Right forelimb (tissue), 1 donor: ENCODE measurements around the gene TPD52L2.
A peak's percentile ranks its signal among the peaks of the same experiment; 100 is the strongest.
"Not testable (repeated sequence)": the region's sequence is repeated elsewhere in the genome, so short reads cannot be mapped to it uniquely, and the experiment has no call there.

Source experiments
- DNase-seq: peaks from one replicate; pipeline ENCODE4 v3.0.0-alpha.2; 2018

TPD52L2 gene

GRCh38 chr20:63857764-63858392, 7.2 kb upstream of the TPD52L2 start:
- DNase-seq: no peak

- no peak for DNase-seq
Observed at GRCh38 chr20:63858393-63859165, 6.5 kb upstream of the TPD52L2 start.

GRCh38 chr20:63859166-63859699, 5.8 kb upstream of the TPD52L2 start:
- no peak for DNase-seq

DNA sequence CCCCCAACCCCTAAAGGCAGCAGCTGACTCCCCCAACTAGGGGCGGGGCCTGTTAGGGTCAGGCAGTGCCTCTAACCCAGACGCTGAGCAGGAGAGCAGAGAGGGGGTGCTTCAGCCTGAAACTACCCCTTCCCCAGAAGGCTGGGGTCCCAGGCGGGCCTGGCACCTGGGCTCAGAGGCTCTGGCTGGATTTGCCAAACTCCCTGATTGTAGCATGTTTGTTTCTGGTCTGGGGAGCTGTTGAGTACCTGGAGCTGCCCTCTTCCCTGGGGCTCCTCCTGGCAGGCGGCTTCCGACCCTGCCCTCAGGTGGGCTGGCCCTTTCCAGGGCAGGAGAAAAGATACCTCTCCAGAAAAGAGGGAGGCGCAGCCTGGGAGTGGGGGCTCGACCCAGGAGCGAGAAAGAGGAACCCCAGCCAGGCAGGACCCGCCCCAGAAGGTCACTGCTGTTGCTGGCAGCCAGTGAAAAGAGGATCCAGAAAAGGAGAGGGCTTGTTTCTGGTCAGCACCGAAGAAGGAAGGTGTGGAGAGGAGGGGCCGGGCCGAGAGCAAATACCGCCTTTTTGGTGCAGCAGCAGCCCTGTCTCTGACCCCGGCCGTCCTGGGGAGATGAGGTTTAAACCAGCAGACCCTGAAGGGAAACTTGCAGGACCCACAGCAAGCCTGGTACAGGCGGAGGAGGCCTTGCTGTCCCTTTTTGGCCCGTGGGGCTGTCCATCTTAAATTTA, 4.6 kb upstream of the TPD52L2 start:
- DNase-seq: no peak

- no peak for DNase-seq
Observed at GRCh38 chr20:63861365-63861934, 3.6 kb upstream of the TPD52L2 start, which contains the start of gene ABHD16B. Gene ABHD16B (plus strand): TSS chr20:63861498. CDS start chr20:63861541, 43 bp downstream.

DNA sequence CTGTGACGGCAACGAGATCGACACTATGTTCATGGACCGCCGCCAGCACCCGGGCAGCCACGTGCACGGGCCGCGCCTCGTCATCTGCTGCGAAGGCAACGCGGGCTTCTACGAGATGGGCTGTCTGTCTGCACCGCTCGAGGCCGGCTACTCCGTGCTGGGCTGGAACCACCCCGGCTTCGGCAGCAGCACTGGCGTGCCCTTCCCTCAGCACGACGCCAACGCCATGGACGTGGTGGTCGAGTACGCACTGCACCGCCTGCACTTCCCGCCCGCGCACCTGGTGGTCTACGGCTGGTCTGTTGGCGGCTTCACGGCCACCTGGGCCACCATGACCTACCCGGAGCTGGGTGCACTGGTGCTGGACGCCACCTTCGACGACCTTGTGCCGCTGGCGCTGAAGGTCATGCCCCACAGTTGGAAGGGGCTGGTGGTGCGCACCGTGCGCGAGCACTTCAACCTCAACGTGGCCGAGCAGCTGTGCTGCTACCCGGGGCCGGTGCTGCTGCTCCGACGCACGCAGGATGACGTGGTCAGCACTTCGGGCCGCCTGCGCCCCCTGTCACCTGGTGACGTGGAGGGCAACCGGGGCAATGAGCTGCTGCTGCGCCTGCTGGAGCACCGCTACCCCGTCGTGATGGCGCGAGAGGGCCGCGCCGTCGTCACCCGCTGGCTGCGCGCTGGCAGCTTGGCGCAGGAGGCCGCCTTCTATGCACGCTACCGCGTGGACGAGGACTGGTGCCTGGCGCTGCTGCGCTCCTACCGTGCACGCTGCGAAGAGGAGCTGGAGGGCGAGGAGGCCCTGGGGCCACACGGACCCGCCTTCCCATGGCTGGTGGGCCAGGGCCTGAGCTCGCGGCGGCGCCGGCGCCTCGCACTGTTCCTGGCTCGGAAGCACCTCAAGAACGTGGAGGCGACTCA, 2.8 kb upstream of the TPD52L2 start:
- no peak for DNase-seq

GRCh38 chr20:63863021-63863797, 1.9 kb upstream of the TPD52L2 start:
- DNase-seq: no peak

DNA sequence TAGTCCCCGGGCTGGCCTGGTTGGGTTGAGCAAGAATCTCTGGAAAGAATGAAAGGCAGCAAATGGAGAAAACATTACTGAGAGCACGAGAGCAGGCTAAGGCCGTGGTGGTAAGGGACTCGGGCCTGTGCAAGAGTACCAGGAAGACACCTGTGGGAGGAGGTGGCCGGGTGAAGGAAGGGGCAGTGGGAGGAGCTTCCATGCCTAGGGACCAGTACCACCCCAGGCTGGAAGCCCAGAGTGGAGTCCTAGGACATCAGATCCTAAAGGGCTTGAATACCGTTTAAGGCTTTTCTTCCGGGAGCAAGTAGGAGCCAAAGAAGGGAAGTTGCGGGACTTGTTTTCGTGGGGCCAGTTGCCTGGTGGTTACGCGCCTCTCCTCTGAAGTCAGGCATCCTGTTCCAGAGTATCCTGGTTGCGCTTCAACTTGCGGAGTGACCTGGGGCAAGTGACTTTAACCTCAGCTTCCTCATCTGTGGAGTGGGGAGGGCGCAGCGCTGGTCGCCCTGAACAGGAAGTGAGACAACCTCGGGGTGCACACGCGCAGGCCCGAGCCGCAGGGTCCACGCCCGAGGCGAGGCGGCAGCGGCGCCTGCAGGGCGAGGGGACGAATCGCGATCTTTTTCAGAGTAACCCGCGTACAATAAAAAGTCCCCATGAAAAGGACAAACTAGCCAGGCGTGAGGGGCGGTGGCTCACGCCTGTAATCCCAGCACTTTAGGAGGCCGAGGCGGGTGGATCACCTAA, 1.1 kb upstream of the TPD52L2 start:
- DNase-seq: peak; percentile 82

- no peak for DNase-seq
Observed at GRCh38 chr20:63864545-63864977, 509 bp upstream of the TPD52L2 start.

GRCh38 chr20:63867042-63867441, 2.0 kb downstream of the TPD52L2 start:
- DNase-seq: not testable (repeated sequence)

- no peak for DNase-seq
Observed at GRCh38 chr20:63868264-63868663, 3.2 kb downstream of the TPD52L2 start.

GRCh38 chr20:63873477-63873971, 8.5 kb downstream of the TPD52L2 start:
- DNase-seq: no peak

GRCh38 chr20:63874241-63874640, 9.2 kb downstream of the TPD52L2 start:
- not testable (repeated sequence) for DNase-seq

DNA sequence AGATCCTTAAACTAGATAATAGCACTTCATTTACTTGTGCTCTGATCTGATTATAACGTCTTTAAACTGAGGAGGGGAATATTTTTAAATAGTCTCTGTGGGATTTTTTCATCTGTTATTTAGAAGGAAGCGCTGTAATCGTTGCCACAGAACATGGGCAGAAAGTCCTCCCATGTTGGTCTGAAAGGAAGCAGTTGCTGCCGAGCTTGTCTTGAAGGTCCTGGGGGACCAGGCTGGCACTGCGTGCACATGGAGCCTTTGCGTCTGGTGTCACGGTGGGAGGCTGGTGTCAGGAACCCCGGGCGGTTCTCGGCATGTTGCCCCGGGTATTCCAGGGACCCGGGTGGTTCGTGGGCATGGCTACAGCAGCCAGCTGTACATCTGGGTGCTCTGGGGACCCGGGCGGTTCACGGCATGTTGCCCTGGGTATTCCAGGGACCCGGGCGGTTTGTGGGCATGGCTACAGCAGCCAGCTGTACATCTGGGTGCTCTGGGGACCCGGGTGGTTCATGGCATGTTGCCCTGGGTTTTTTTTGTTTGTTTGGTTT, 11.5 kb downstream of the TPD52L2 start:
- no peak for DNase-seq

GRCh38 chr20:63877755-63878470, 12.8 kb downstream of the TPD52L2 start:
- no peak for DNase-seq

- DNase-seq: no peak
Observed at GRCh38 chr20:63878899-63879663, 14.0 kb downstream of the TPD52L2 start.

DNA sequence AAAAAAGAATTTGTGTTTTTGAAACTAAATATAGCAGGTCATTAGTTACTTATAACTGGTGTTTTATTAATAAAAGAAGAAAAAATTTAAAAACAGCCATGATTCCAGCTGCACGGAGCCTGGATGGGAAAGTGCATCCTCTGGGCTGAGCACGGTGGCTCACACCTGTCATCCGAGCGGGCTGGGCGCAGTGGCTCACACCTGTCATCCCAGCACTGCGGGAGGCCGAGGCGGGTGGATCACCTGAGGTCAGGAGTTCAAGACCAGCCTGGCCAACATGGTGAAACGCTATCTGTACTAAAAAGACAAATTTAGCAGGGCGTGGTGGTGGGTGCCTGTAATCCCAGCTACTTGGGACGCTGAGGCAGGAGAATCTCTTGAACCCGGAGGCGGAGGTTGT, 15.8 kb downstream of the TPD52L2 start:
- not testable (repeated sequence) for DNase-seq
